SK-N-SH (cell line): ENCODE measurements around the gene SEC61B. TPM values are rescaled to one million over a fixed set of nuclear protein-coding genes. Genes with fewer than 3 reads are reported as not detected.
A peak's percentile ranks its signal among the peaks of the same experiment; 100 is the strongest.

Experiments
- CTCF ChIA-PET: fragments of 300-600, 350-600 bp; formaldehyde crosslinking; extraction: SDS; loops from one replicate; lab custom pipeline; 2021; lab: Yijun Ruan, JAX
- POLR2A ChIA-PET: fragments of 350-600 bp; sonication (Branson Sonifier 250); formaldehyde crosslinking; extraction: SDS; loops from one replicate; lab custom pipeline; 2020; ENCODE audit warnings: antibody characterized with exemption, inconsistent platforms; lab: Yijun Ruan, JAX
- DNase-seq: peaks from one replicate; pipeline ENCODE4 v3.0.0; 2012
- H2AFZ ChIP-seq: fragments of 200-600 bp; sonication (generic); 2 replicates; pipeline ENCODE4 v1.8.1; 2016; ENCODE audit warnings: antibody characterized with exemption, mild to moderate bottlenecking, low read depth
- H3F3A ChIP-seq: fragments of 200-600 bp; sonication (generic); replicated peaks from 2 replicates; pipeline ENCODE3; 2016; ENCODE audit warnings: antibody characterized with exemption, mild to moderate bottlenecking; ENCODE audit not compliant: insufficient read depth
- H3K27ac ChIP-seq, 2 experiments: fragments of 200-500 bp in 1 of 2; fragments of 200-600 bp in 1 of 2; sonication (Bioruptor generic) in 1 of 2; sonication (generic), shearing (Covaris generic) in 1 of 2; 2 replicates each; pipeline versions ENCODE4 v1.5.1 to v1.6.1; 2014 to 2016; ENCODE audit warnings: low read depth in 2 of 2, inconsistent platforms in 1 of 2, low read length in 1 of 2, mild to moderate bottlenecking in 1 of 2, mixed read lengths in 1 of 2
- H3K27me3 ChIP-seq: fragments of 200-600 bp; sonication (generic), shearing (Covaris generic); 2 replicates; pipeline ENCODE4 v1.6.1; 2016; ENCODE audit warnings: mixed run types; ENCODE audit not compliant: insufficient read depth
- H3K36me3 ChIP-seq, 2 experiments: fragments of 200-500 bp in 1 of 2; fragments of 200-600 bp in 1 of 2; sonication (Bioruptor generic) in 1 of 2; sonication (generic) in 1 of 2; replicated peaks in 1 of 2; 2 replicates each; pipeline versions ENCODE3 to v1.5.1; 2014 to 2016; ENCODE audit warnings: low read length in 1 of 2, mild to moderate bottlenecking in 1 of 2; ENCODE audit not compliant: insufficient read depth in 2 of 2, control insufficient read depth in 1 of 2
- H3K4me1 ChIP-seq, 2 experiments: fragments of 200-500 bp in 1 of 2; fragments of 200-600 bp in 1 of 2; sonication (Bioruptor generic) in 1 of 2; sonication (generic), shearing (Covaris generic) in 1 of 2; 2 replicates each; pipeline versions ENCODE4 v1.5.1 to v1.6.1; 2014 to 2016; ENCODE audit warnings: low read depth in 1 of 2, low read length in 1 of 2, mixed run types in 1 of 2; ENCODE audit not compliant: insufficient read depth in 2 of 2, control insufficient read depth in 1 of 2
- H3K4me2 ChIP-seq: fragments of 200-600 bp; sonication (generic), shearing (Covaris generic); 2 replicates; pipeline ENCODE4 v1.6.1; 2017; ENCODE audit warnings: mixed run types
- H3K4me3 ChIP-seq, 2 experiments: fragments of 200-500 bp in 1 of 2; fragments of 200-600 bp in 1 of 2; sonication (Bioruptor generic) in 1 of 2; sonication (generic), shearing (Covaris generic) in 1 of 2; 2 replicates each; pipeline versions ENCODE4 v1.5.1 to v1.8.1; 2014 to 2016; ENCODE audit warnings: low read depth in 2 of 2, inconsistent platforms in 1 of 2, low read length in 1 of 2, mild to moderate bottlenecking in 1 of 2, mixed read lengths in 1 of 2, moderate library complexity in 1 of 2
- H3K79me2 ChIP-seq: fragments of 200-600 bp; sonication (generic); 2 replicates; pipeline ENCODE4 v1.8.1; 2017; ENCODE audit warnings: mild to moderate bottlenecking; ENCODE audit not compliant: insufficient read depth
- H3K9ac ChIP-seq: fragments of 200-600 bp; sonication (generic); 2 replicates; pipeline ENCODE4 v1.6.1; 2017; ENCODE audit warnings: mixed run types
- H3K9me2 ChIP-seq: fragments of 200-600 bp; sonication (generic); 2 replicates; pipeline ENCODE4 v1.6.1; 2017; ENCODE audit warnings: mixed run types
- H3K9me3 ChIP-seq: fragments of 200-600 bp; sonication (generic); 2 replicates; pipeline ENCODE4 v1.6.1; 2017; ENCODE audit warnings: mixed run types, mild to moderate bottlenecking, moderate library complexity
- H4K20me1 ChIP-seq: fragments of 200-600 bp; sonication (generic); 2 replicates; pipeline ENCODE4 v1.6.1; 2017; ENCODE audit warnings: mild to moderate bottlenecking, mixed run types; ENCODE audit not compliant: insufficient read depth
- CHD2 ChIP-seq: fragments of 150-350 bp; IDR thresholded peaks from 2 replicates; pipeline ENCODE4 v1.6.1; 2018; ENCODE audit warnings: low read length; ENCODE audit not compliant: partially characterized antibody
- ELF1 ChIP-seq: IDR thresholded peaks from 2 replicates; pipeline ENCODE4 v1.4.0; 2012
- EP300 ChIP-seq, 2 experiments: IDR thresholded peaks; 2 replicates each; pipeline versions ENCODE4 v1.4.0 to v1.6.1; 2012; ENCODE audit warnings: borderline replicate concordance in 1 of 2, low read depth in 1 of 2, low read length in 1 of 2
- EZH2phosphoT487 ChIP-seq: fragments of 200-600 bp; sonication (generic); IDR thresholded peaks from 2 replicates; pipeline ENCODE4 v1.6.1; 2017; ENCODE audit warnings: low read depth, mixed run types, mild to moderate bottlenecking, antibody characterized with exemption, moderate library complexity, borderline replicate concordance
- FOSL2 ChIP-seq: IDR thresholded peaks from 2 replicates; pipeline ENCODE4 v1.4.0; 2012; ENCODE audit warnings: low read depth, mild to moderate bottlenecking, moderate library complexity, borderline replicate concordance
- FOXM1 ChIP-seq: IDR thresholded peaks from 2 replicates; pipeline ENCODE4 v1.4.0; 2012; ENCODE audit warnings: low read depth, mild to moderate bottlenecking
- GABPA ChIP-seq: IDR thresholded peaks from 2 replicates; pipeline ENCODE4 v1.4.0; 2012; ENCODE audit warnings: low read depth, mild to moderate bottlenecking
- GATA2 ChIP-seq: sonication (generic); formaldehyde crosslinking; IDR thresholded peaks from 2 replicates; pipeline ENCODE4 v1.5.0; 2020; ENCODE audit warnings: mild to moderate bottlenecking, missing genetic modification reagents
- NFIC ChIP-seq: IDR thresholded peaks from 2 replicates; pipeline ENCODE4 v1.4.0; 2012; ENCODE audit warnings: borderline replicate concordance
- NRF1 ChIP-seq: IDR thresholded peaks from 2 replicates; pipeline ENCODE4 v1.6.1; 2012; ENCODE audit warnings: low read depth, mild to moderate bottlenecking, low read length
- RAD21 ChIP-seq: IDR thresholded peaks from 2 replicates; pipeline ENCODE4 v1.6.1; 2012; ENCODE audit warnings: mild to moderate bottlenecking, low read length
- REST ChIP-seq: IDR thresholded peaks from 2 replicates; pipeline ENCODE4 v1.6.1; 2012; ENCODE audit warnings: mild to moderate bottlenecking, low read depth, low read length, moderate library complexity
- RFX5 ChIP-seq: IDR thresholded peaks from 2 replicates; pipeline ENCODE4 v1.6.1; 2012; ENCODE audit warnings: mild to moderate bottlenecking, improper control_type of control experiment, low read length
- SIN3A ChIP-seq: IDR thresholded peaks from 2 replicates; pipeline ENCODE4 v1.6.1; 2012; ENCODE audit warnings: low read depth, mild to moderate bottlenecking, low read length, moderate library complexity, borderline replicate concordance
- SMC3 ChIP-seq: IDR thresholded peaks from 2 replicates; pipeline ENCODE4 v1.6.1; 2012; ENCODE audit warnings: low read depth, low read length, improper control_type of control experiment
- TAF1 ChIP-seq: IDR thresholded peaks from 2 replicates; pipeline ENCODE4 v1.6.1; 2012; ENCODE audit warnings: low read depth, mild to moderate bottlenecking, low read length, moderate library complexity, borderline replicate concordance
- TCF12 ChIP-seq: IDR thresholded peaks from 2 replicates; pipeline ENCODE4 v1.4.0; 2012
- TEAD4 ChIP-seq: IDR thresholded peaks from 2 replicates; pipeline ENCODE4 v1.4.0; 2012; ENCODE audit warnings: mild to moderate bottlenecking, borderline replicate concordance; ENCODE audit not compliant: insufficient read depth
- WGBS: methylation state at CpG from one replicate; pipeline ENCODE4 v1.1.6; 2017; ENCODE audit warnings: low lambda C conversion rate; 5-methylcytosine and 5-hydroxymethylcytosine counted together
- polyA plus RNA-seq, 3 experiments: library from polyadenylated mRNA; depleted of rRNA; stranded (reverse); fragments of >200 nt; gene quantifications; 2 replicates each; pipeline ENCODE4 v1.2.3, GENCODE V29; 2012
- TF ChIP-seq, protein P1 (sequence below): IDR thresholded peaks from 2 replicates; pipeline ENCODE4 v1.4.0; 2012; ENCODE audit warnings: low read depth, borderline replicate concordance
- TF ChIP-seq, protein P2 (sequence below): fragments of 150-350 bp; IDR thresholded peaks from 2 replicates; pipeline ENCODE4 v1.6.1; 2017; ENCODE audit warnings: antibody characterized with exemption, low read length, low read depth, borderline replicate concordance
- TF ChIP-seq, protein P3 (sequence below): fragments of 150-350 bp; IDR thresholded peaks from 2 replicates; pipeline ENCODE4 v1.6.1; 2016; ENCODE audit warnings: mild to moderate bottlenecking, low read depth, low read length

SEC61B gene
- polyA plus RNA-seq, 1 of the 3 experiments (the other 2 are of a cell fraction): 174 TPM

DNA sequence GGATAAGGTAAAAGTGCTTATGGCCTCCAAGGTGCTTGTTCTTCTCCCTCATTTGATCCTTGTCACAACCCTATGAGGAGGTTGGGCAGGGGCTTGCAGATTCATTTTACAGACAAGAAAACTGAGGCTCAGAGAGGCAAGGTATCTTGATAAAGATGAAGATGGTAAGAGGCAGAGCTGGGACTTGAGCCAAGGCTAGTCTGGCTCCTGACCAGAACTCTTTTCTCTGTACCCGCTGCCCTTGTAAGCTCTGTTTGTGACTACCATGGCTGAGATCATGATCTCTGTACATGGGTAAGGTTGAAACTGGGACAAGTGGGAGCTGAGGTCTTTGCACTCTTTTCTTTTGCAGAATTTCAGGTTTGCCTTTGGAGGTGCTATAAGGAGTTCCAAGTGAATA is 33.6 kb downstream of the SEC61B start:
- no peaks in the 10 kb centered on the region for H3K9me3 ChIP-seq
- H3F3A ChIP-seq: no peaks in the 10 kb centered on the region
- H3K4me1 ChIP-seq: no peaks in the 10 kb centered on the region
- CTCF ChIA-PET: interaction anchor here (0.8 to 2.4 kb wide), 3 partner anchors 9 to 71 kb away, joined by 3 to 7 read pairs (median 6); no protein-coding TSS in a partner anchor
- H3K36me3 ChIP-seq: no peaks in the 10 kb centered on the region
- no peaks in the 10 kb centered on the region for H3K27me3 ChIP-seq
- 100% methylated on average over 1 of the region's 1 CpG for WGBS
- H2AFZ ChIP-seq: no peak overlapping the region
- no peak overlapping the region for H3K4me3 ChIP-seq
- H3K27ac ChIP-seq: no peak overlapping the region
- TF ChIP-seq NFIC (peak; percentile 20; the same call in 1 of the 2 replicates), NRF1 (no peak), GATA2 (no peak), SIN3A (no peak)
- TF ChIP-seq, protein P1, sequence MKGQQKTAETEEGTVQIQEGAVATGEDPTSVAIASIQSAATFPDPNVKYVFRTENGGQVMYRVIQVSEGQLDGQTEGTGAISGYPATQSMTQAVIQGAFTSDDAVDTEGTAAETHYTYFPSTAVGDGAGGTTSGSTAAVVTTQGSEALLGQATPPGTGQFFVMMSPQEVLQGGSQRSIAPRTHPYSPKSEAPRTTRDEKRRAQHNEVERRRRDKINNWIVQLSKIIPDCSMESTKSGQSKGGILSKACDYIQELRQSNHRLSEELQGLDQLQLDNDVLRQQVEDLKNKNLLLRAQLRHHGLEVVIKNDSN: no peak
- H3K4me2 ChIP-seq: no peak overlapping the region
- H3K9me2 ChIP-seq: no peaks in the 10 kb centered on the region
- DNase-seq: no peak
- POLR2A ChIA-PET: no interaction called here
- no peaks in the 10 kb centered on the region for H3K79me2 ChIP-seq
- H3K9ac ChIP-seq: no peak overlapping the region
- H4K20me1 ChIP-seq: no peaks in the 10 kb centered on the region

GRCh38 chr9:99257723-99258389 is 35.8 kb downstream of the SEC61B start:
- no peaks in the 10 kb centered on the region for H3K27me3 ChIP-seq
- H4K20me1 ChIP-seq: no peaks in the 10 kb centered on the region
- no peaks in the 10 kb centered on the region for H3K4me1 ChIP-seq
- H3K79me2 ChIP-seq: no peaks in the 10 kb centered on the region
- no peak overlapping the region for H2AFZ ChIP-seq
- H3K9me3 ChIP-seq: no peaks in the 10 kb centered on the region
- ChIA-PET CTCF (interaction anchor here (1.4 to 1.8 kb wide), 2 partner anchors 8 to 410 kb away, joined by 3 to 6 read pairs; no protein-coding TSS in a partner anchor), POLR2A (no interaction called here)
- H3K27ac ChIP-seq: no peak overlapping the region
- no peak overlapping the region for H3K4me2 ChIP-seq
- H3K9ac ChIP-seq: no peak overlapping the region
- no peaks in the 10 kb centered on the region for H3F3A ChIP-seq
- WGBS: 62% methylated on average over 6 of the region's 8 CpGs
- no peak for DNase-seq
- H3K4me3 ChIP-seq: no peak overlapping the region
- H3K9me2 ChIP-seq: no peaks in the 10 kb centered on the region
- no peaks in the 10 kb centered on the region for H3K36me3 ChIP-seq
- TF ChIP-seq ELF1: no peak
- TF ChIP-seq, protein P2, sequence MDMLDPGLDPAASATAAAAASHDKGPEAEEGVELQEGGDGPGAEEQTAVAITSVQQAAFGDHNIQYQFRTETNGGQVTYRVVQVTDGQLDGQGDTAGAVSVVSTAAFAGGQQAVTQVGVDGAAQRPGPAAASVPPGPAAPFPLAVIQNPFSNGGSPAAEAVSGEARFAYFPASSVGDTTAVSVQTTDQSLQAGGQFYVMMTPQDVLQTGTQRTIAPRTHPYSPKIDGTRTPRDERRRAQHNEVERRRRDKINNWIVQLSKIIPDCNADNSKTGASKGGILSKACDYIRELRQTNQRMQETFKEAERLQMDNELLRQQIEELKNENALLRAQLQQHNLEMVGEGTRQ: no peak
- TF ChIP-seq, protein P3, sequence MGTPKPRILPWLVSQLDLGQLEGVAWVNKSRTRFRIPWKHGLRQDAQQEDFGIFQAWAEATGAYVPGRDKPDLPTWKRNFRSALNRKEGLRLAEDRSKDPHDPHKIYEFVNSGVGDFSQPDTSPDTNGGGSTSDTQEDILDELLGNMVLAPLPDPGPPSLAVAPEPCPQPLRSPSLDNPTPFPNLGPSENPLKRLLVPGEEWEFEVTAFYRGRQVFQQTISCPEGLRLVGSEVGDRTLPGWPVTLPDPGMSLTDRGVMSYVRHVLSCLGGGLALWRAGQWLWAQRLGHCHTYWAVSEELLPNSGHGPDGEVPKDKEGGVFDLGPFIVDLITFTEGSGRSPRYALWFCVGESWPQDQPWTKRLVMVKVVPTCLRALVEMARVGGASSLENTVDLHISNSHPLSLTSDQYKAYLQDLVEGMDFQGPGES: no peak
- TF ChIP-seq RFX5: no peak
- no peak for TF ChIP-seq TAF1
- no peak for TF ChIP-seq CHD2
- no peak for TF ChIP-seq TCF12
- no peak for TF ChIP-seq EP300 (IDR thresholded peaks at IDR 0.05; ENCODE audit: borderline replicate concordance in 1 of 2, low read depth in 1 of 2, low read length in 1 of 2)
- TF ChIP-seq SMC3: no peak
- no peak for TF ChIP-seq TEAD4
- TF ChIP-seq GABPA: no peak
- no peak for TF ChIP-seq RAD21
- no peak for TF ChIP-seq FOXM1
- TF ChIP-seq REST: no peak
- TF ChIP-seq EZH2phosphoT487: no peak
- TF ChIP-seq FOSL2: no peak
